ENCODE results near the gene IRX1.

- no peak for TF ChIP-seq CTCF (IDR thresholded peaks at IDR 0.05)
- no peak for TF ChIP-seq POLR2A (IDR thresholded peaks at IDR 0.05)
Observed at GRCh38 chr5:3601061-3601710, 5.6 kb downstream of the IRX1 start.

Measured in body of pancreas (tissue), 4 donors.